WERI-Rb-1 (cell line): ENCODE data around the gene VSIG10L.

ENCODE experiments used
- DNase-seq: peaks from one replicate; pipeline ENCODE4 v3.0.0-alpha.2; 2020
- H3K27ac ChIP-seq: fragments of 250-450 bp; sonication (Bioruptor Pico); 2 replicates; pipeline ENCODE4 v1.5.1; 2020; ENCODE audit warnings: mild to moderate bottlenecking, moderate library complexity
- H3K27me3 ChIP-seq: fragments of 250-450 bp; sonication (Bioruptor Pico); 2 replicates; pipeline ENCODE4 v1.5.1; 2021; ENCODE audit warnings: mild to moderate bottlenecking, low read depth, moderate library complexity; ENCODE audit not compliant: insufficient read depth, severe bottlenecking
- H3K36me3 ChIP-seq: fragments of 250-450 bp; sonication (Bioruptor Pico); 2 replicates; pipeline ENCODE4 v1.5.1; 2020; ENCODE audit warnings: mild to moderate bottlenecking, moderate library complexity
- H3K4me3 ChIP-seq: 2 replicates; pipeline ENCODE4 v1.5.1; 2011; ENCODE audit warnings: low read depth, mild to moderate bottlenecking, control low read depth, low read length
- H3K9me3 ChIP-seq: fragments of 250-450 bp; sonication (Bioruptor Pico); 2 replicates; pipeline ENCODE4 v1.5.1; 2021; ENCODE audit warnings: mild to moderate bottlenecking, moderate library complexity; ENCODE audit not compliant: severe bottlenecking
- TF ChIP-seq, protein P1 (sequence below): IDR thresholded peaks from 2 replicates; pipeline ENCODE4 v1.5.1; 2011; ENCODE audit warnings: low read depth, mild to moderate bottlenecking, control low read depth, inconsistent platforms, low read length

VSIG10L gene

DNA sequence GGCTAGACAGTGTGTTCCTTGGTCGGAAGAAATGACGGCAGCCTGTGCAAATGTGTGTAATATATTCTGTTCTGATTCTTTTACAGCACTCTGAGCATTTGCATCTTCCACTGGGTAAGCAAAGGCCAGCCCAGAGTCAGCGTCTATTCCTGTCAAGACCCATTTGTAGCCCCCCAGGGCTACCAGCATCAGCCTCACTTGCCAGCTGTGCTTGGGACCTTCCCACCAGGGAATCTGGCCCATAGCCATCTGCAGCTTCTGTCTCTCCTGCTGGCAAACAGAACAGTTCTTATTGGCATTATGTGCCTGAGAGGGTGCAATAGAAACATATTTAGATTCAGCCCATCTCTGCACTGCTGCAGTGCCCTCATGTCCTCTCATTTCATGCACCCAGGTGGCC is 36.5 kb downstream of the VSIG10L start:
- H3K27ac ChIP-seq, result no peak overlapping the region
- no peak for DNase-seq
- TF ChIP-seq, protein P1, sequence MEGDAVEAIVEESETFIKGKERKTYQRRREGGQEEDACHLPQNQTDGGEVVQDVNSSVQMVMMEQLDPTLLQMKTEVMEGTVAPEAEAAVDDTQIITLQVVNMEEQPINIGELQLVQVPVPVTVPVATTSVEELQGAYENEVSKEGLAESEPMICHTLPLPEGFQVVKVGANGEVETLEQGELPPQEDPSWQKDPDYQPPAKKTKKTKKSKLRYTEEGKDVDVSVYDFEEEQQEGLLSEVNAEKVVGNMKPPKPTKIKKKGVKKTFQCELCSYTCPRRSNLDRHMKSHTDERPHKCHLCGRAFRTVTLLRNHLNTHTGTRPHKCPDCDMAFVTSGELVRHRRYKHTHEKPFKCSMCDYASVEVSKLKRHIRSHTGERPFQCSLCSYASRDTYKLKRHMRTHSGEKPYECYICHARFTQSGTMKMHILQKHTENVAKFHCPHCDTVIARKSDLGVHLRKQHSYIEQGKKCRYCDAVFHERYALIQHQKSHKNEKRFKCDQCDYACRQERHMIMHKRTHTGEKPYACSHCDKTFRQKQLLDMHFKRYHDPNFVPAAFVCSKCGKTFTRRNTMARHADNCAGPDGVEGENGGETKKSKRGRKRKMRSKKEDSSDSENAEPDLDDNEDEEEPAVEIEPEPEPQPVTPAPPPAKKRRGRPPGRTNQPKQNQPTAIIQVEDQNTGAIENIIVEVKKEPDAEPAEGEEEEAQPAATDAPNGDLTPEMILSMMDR, result no peak
- H3K36me3 ChIP-seq, result no peaks in the 10 kb centered on the region
- H3K27me3 ChIP-seq, result peaks cover 43% of the 10 kb centered on the region
- no peak overlapping the region for H3K4me3 ChIP-seq
- peaks cover 16% of the 10 kb centered on the region for H3K9me3 ChIP-seq

DNA sequence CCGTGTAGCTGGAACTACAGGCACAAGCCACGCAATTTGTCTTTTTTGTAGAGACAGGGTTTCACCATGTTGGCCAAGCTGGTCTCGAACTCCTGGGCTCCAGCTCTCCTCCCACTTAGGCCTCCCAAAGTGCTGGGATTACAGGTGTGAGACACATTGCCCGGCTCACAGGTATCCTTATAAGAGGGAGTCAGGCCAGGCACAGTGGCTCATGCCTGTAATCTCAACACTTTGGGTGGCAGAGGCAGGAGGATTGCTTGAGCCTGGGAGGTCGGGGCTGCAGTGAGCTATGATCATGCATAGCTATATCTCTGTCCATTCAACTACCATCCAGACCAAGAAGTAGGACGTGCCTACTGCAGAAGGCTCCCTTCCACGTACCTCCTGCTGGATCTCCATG is 40.7 kb downstream of the VSIG10L start:
- TF ChIP-seq, protein P1, result no peak
- H3K36me3 ChIP-seq, result no peaks in the 10 kb centered on the region
- H3K9me3 ChIP-seq, result peaks cover 10% of the 10 kb centered on the region
- H3K4me3 ChIP-seq, result no peak overlapping the region
- H3K27me3 ChIP-seq, result peaks cover 30% of the 10 kb centered on the region
- H3K27ac ChIP-seq, result no peak overlapping the region
- DNase-seq, result no peak

DNA sequence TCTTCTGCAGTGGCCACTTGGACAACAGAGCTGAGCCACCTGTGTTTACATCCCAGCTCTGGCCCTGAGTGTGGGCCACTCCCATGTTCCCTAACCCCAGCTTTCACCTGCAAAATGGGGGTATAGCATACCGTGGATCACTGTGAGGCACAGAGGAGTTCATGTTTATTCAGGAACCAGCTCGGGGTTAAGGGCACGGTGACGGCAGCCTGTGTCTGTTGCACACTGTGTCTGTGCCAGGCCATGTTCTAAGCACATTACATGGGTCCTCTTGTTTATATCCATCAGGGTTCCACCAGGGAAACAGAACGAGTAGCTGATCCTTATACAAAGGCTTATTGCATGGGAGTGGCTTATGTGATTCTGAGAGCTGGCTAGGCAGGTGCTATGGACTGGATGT is 44.5 kb downstream of the VSIG10L start:
- TF ChIP-seq, protein P1, result no peak
- no peak for DNase-seq
- Histone ChIP-seq H3K27me3 (peaks cover 16% of the 10 kb centered on the region), H3K27ac (no peak overlapping the region), H3K36me3 (no peaks in the 10 kb centered on the region), H3K4me3 (no peak overlapping the region), H3K9me3 (peaks cover 3% of the 10 kb centered on the region)

DNA sequence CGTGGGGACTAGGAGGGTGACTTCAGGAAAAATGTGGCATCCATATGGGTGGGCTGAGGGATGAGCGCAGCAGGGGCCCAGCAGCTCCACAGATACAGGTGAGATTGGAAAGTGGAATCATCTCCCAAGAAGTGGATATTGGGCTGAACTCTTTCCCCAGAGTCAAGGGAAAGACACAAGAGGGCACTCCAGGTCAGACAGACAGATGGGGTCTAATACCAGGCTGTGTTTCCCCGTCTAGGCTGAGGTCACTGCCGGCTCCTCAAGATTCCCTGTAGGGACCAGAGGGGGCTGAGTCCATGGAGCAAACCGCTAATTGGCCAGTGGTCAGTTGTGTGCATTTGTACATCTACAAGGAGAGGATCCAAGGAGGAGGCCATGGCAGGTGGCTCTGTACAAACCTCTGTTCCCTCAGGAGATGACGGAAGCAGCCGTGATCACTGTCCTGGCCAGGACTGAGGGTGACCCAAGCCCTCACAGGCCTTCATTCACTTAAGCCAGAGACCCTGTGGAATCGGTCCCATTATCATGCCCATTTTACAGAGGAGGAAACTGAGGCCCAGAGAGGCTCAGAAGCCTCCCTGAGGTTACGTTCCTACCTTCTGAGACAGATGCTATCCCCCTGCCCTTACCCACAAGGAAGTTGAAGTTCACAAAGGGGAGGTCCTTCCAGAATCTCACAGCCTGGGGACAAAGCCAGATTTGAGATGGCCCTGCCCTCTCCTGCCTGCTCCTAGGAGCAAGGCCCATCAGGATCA is 45.4 kb downstream of the VSIG10L start:
- DNase-seq, result peak; percentile 63
- Histone ChIP-seq H3K27me3 (peaks cover 16% of the 10 kb centered on the region), H3K9me3 (peaks cover 1% of the 10 kb centered on the region), H3K4me3 (no peak overlapping the region), H3K36me3 (no peaks in the 10 kb centered on the region), H3K27ac (no peak overlapping the region)
- TF ChIP-seq, protein P1, result peak; percentile 51

DNA sequence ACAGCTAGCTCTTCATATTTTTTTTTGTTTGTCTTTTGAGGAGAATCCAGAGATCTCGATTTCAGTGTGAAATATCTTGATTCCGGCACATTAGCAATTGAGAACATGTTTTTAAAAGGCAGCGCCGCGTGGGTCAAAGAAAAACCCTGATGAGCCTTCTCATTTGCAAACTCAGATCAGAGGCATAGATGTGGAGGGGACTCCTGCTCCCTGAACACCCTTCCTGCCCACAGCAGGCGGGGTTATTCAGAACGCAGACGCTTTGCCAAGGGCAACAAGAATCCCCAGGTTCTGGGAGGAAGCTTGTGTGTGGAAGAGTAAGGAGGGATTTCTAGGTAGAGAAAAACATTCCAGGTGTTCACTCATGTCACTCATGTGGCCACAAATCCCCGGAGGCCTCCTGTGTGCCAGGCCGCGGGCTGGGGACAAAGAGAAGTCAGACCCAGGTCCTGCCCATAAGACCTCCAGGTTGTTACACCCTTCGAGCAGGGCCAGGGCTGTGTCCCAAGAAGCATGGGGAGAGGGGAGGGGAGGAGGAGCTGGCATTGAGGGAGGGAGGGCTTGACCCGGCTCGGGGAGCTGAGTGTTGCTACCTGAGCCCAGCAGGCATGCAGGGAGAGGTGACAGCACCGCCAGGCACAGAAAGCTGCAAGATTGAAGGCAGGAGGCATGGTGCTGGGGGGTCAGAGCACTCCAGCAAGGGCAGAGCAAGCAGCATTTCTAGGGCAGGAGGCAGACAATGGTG is 46.4 kb downstream of the VSIG10L start:
- DNase-seq, result no peak
- Histone ChIP-seq H3K9me3 (peaks cover 5% of the 10 kb centered on the region), H3K4me3 (no peak overlapping the region), H3K27ac (no peak overlapping the region), H3K36me3 (no peaks in the 10 kb centered on the region), H3K27me3 (peaks cover 15% of the 10 kb centered on the region)
- TF ChIP-seq, protein P1, result no peak
